ENCODE results near the gene MVB12B.
A peak's percentile ranks its signal among the peaks of the same experiment; 100 is the strongest.

Gene MVB12B

DNA sequence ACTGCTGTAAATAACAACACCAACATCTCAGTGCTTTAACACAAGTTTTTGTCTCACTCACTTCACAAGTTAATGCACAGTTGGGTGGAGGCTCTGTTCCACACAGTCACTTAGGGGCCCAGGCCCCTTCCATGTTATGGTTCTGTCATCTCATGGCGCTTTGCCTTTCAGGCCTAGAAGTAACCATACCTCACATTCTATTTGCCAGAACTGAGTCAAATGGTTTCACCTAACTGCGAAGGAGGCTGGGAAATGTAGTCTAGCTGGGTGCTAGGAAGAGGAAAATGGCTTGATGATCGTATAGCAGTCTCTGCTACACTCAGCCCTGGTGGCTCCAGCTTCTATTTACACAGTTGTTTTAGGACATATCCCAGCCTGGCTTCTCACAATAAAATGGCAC is 23.1 kb upstream of the MVB12B start:
- DNase-seq (ENCODE audit: low read depth in 2 of 2), result no peak

DNA sequence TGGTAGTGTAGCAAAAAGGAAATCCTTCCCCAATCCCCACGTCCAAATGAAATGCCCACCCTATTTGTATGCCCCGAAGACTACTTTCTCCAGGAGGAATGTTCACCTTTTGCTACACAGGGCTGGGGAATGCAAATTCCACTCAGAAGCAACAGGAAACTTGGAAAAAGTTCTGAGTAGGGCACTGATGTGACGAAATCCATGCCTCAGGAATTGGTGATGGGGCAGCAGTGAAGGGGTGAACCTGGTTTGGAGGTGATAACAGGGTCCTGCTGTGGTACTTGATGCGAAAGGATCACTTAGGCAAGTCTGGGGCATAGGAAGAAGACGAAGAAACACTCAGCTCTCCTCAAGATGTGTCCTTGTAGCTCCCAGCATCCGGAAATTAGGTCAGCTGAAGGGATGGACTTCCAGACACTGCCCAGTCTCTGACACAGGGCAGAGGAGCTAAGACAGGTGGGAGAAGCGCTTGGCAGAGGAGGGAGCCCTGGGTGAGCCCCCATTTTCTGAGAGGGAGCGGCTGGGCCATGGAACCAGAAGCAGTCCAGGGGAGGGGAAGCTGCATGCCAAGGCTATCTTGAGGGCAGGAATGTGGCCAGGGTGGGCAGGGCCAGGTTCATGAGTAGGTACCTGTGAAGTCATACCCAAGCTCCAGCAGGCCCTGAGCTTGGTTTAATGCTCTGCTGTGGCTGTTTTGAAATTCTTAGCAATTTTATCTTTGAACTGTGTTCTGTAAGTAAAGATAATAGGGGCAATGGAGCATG is 22.2 kb upstream of the MVB12B start:
- no peak for DNase-seq (ENCODE audit: low read depth in 2 of 2)

DNA sequence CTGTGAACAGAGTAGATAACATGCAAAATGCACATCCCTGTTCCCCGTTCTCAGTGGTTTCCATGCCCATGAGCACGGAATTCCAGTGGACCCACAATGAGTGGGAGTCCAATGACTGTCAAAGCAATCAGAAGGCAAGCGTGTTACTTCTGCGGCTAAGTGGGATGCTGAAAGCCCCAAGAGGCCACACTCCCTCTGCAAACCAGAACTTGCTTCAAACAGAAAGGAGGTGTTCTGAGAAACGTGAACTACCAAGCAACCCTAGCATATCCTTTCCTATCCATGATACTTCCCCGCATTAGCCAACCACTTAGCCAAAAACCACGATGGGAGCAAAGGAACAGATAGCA is 21.7 kb upstream of the MVB12B start:
- DNase-seq (ENCODE audit: low read depth in 2 of 2), result no peak

GRCh38 chr9:126306071-126306647 is 20.5 kb upstream of the MVB12B start:
- no peak for DNase-seq (ENCODE audit: low read depth in 2 of 2)

DNA sequence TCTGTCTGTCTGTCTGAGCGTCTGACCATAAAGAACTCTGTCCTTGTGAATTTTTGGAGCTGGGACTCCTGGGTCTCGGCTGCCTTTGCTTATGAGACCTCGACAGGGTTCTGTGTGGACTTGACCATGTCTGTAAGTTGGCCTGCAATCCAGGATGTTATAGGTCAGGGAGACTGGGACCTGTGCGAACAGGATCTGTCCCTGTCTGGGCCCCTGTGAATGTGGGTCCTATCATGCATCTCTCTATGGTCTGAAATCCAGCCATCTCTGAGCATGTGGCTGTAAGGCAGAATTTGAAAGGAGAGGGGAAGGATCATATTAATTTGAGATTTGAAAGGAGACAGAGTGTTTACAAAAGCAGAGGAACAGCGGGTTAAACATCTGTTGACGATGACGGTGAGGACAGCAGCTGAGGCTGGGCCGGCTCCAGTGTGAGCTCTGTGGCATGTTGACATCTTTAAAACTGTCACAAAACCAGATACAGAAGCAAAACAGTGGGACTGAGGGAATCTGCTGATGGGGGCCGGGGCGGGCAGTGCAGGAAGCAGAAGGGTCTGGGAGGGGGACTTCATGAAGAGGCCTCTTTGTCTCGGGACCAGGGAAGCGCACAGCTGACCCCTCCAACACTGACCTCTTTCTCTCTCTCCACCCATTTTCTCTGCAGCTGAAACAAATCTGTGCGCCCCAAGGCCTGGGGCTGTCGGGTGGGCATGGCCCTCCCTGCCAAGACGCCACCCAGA is 19.1 kb upstream of the MVB12B start:
- DNase-seq (ENCODE audit: low read depth in 2 of 2), result no peak

DNA sequence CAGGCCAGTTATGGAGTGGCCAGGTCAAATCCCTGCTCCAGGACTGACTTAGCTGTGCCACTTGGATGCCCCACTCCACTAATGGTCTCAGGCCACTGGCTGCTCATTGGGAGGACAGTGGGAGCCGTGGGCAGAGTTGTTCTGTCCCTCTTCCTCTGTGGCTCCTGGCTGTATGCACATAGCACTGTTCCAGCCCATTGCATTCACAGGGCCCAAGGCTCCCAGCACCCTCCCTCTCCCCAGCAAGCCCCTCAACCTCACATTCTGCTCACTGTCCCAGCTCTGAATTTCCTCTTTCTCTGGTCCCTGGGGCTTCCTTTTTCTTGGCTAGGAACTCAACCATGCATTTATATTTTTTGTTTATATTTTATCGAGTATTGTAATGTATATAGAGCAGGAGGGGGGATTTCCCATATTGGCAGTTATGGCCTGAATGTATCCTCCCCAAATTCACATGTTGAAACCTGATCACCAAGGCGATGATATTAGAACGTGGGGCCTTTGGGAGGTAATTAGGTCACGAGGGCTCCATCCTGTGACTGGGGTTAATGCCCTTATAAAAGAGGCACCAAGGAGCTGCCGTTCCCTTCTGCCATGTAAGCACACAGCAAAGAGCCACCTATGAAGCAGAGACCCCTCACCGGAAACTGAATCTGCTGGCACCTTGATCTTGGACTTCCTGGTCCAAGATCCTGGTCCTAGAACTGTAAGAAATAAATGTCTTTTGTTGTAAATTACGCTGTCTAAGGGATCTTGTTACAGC is 17.0 kb upstream of the MVB12B start:
- DNase-seq (ENCODE audit: low read depth in 2 of 2), result no peak

DNA sequence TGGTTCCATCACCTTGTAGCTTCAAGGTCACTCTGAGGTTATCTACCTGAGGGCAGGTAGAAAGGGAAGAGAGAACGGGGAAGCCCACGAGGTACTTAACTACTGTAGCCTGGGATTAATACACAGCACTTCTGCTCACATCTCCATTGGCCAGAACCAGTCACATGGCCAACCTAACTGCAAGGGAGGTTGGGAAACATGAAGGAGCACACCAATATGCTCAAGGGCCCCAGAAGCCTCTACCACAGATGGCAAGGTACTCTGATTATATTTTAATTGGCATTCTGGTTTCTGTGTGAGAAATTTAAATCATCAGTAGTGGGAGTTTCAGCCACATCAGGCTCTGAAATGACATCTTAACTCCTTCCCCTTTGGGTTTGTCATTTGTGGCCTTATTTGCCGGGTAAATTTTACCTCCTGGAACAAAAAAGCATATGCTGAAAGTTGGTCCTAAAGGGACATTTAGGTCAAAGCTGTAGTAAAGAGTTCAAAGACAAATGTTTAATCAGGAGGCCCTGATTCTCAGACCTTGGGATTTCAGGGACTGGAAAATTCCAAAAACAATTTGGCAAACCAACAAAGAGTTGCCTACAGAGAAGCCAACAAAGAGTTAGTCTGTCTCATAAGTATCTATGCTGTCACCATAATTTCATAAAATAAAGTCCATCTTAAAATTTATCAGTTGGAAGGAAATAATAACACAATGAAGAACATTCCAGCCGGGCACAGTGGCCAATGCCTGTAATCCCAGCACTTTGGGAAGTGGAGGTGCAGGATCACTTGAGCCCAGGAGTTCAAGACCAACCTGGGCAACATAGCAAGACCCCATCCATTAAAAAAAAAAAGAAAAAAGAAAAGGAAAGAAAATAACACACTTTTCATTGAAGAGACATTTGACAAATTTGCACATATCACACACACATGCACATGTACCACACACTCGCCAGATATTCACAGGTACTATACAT is 13.8 kb upstream of the MVB12B start:
- no peak for DNase-seq (ENCODE audit: low read depth in 2 of 2)

GRCh38 chr9:126316085-126316655 is 10.5 kb upstream of the MVB12B start:
- no peak for DNase-seq (ENCODE audit: low read depth in 2 of 2)

GRCh38 chr9:126317513-126317912 is 9.1 kb upstream of the MVB12B start:
- DNase-seq (ENCODE audit: low read depth in 2 of 2), result peak in 1 of 2 donors; percentile 28

GRCh38 chr9:126318858-126319257 is 7.8 kb upstream of the MVB12B start:
- no peak for DNase-seq (ENCODE audit: low read depth in 2 of 2)

DNA sequence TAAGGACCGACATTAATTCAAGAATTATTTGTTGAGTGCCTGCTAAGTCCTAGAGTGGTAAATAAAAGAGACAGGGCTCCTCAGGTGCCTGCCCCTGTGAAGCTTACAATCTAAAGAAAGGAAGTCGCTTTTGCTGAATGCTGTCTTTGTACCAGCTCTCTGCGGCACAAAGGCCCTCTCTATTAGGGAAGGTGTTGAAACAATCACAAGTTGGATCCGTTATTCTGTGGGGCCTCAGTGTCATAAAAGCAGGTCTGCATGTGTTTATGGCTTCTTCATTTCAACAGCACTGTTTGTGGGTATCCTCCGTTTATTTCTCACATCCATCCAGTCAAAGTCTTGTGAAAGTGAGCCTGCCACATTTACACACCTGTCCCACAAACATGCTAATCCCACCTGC is 7.0 kb upstream of the MVB12B start:
- DNase-seq (ENCODE audit: low read depth in 2 of 2), result no peak

- no peak for DNase-seq (ENCODE audit: low read depth in 2 of 2)
These were observed 6.3 kb upstream of the MVB12B start for GRCh38 chr9:126320158-126320922.

DNA sequence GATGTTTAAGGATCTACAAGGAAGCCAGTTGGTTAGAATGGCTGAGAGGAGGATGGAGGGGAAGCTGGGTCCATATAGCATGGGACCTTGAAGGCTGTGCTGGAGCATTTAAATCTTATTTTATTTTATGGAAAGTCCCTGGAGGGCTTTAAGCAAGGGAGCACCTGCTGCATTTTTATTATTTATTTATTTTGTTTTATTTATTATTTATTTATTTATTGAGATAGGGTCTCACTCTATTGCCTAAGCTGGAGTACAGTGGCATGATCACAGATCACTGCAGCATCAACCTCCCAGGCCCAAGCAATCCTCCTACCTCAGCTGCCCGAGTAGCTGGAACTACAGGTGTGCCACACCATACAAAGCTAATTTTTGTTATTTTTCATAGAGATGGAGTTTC is 4.9 kb upstream of the MVB12B start:
- DNase-seq (ENCODE audit: low read depth in 2 of 2), result no peak

- DNase-seq (ENCODE audit: low read depth in 2 of 2), result no peak
These were observed 808 bp upstream of the MVB12B start for GRCh38 chr9:126325821-126326220.

DNA sequence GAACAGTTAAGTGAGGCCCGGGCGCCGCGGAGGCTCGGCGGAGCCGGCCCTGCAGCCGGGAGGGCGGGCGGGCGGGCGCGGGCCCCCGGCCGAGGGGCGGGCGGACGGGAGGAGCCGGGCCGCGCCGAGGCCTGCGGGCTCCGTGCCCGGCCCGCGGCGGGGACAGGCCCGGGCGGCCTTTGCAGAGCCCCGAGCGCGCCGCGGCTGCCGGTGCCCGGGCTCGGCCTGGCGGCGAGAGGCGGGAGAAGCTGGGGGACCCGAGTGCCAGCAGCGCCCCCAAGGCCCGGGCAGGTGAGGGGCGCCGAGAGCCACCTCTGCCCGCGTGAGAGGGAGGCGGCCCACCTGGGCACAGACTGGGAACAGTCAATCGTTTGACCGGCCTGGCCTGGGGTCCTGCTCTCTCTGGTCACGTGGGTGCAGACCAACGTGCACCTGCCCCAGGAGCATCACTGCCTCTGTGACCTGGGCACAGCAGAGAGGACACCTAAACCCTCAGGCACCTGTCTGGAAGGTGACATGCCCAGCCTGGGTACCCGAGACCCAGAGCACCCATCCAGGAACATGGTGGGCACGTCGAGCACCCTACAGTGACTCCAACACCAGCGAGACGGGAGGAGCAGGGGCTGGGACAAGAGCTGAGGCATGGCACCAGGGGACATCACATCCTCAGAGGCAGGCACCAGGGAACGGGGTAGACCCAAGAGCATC is 531 bp downstream of the MVB12B start:
- DNase-seq (ENCODE audit: low read depth in 2 of 2), result peak in 1 of 2 donors; percentile 8

DNA sequence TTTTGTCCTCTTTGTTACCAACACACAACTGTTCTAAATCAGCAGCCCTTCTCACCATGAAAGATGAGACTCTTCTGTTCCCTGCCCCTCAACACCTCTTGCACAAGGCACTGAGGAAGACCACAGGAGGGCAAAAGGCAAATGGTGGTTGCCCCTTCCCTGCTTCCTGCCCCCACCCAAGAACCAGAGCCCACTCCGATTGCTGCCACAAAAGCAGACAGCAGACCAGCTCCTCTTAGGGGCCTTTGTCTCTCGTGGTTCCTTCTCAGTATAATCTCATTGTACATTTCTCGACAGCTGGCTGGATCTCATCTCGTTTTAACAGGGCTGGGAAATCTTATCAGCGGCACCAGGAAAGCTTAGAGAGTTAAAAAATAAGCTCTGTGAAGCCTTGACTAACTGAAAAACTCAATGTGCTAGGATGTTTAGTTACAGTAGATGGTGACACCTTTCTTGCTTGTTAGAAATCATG is 1.1 kb downstream of the MVB12B start:
- no peak for DNase-seq (ENCODE audit: low read depth in 2 of 2)

DNA sequence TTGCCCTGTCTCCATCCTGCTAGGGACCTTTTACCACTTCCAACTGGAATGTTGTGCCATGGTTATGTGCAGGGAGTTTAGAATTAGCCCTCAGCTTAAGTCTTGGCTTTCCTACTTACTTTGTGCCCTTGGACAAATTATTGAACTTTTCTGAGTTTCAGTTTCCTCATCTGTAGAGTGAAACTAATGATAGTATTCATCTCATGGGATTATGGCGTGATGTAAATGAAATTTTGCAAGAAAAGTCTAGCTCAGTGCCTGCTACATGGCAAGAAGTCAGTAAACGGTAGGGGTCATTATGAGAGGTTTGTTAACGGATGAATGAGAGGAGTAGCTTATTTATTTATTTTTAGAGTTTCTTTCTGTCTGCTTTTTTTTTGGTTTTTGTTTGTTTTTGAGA is 1.8 kb downstream of the MVB12B start:
- no peak for DNase-seq (ENCODE audit: low read depth in 2 of 2)

DNA sequence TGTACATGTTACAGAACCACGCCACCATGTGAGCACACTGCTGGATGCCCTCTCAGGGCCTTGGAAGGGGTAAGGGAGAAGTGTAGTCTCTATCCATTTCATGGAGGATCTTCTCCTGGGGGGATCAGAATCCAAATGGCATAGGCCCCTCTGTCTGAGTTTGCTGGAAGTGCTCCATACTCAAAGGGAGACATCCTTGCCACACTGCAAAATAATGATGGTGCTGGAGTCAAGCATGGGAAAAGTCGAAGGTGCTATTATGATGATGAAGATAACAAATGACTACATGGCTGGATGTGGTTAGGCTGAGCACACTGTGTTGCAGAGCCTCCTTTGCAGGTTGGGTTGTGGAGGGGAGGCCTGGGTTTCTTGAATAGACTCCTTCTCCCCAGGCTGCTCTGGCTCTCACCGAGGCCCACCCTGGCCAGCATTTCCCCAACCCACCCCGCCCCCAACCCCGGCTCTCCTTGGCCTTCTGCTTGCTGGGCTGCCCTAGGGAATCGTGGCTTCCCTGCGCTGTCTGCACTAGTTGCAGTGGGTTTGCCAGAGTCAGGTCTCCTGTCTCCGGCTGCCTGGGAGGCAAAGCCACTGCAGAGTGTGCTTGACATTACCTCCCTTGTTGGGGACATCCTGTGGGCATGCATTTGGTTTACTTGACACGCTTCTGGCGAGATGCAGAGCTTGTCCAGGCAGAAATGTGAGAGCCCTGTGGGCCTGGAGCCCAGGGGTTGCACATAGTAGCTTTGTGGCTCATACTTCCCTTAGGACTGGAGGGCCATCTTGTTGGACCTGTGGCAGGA is 3.0 kb downstream of the MVB12B start:
- DNase-seq (ENCODE audit: low read depth in 2 of 2), result no peak

All from stimulated activated CD8-positive, alpha-beta memory T cell treated with anti-CD3 and anti-CD28 coated beads, Interleukin-7, amount 100 ng/mL, for 4 hours (primary cell).